GM15510 (cell line): ENCODE results near the gene DAND5.
A peak's percentile ranks its signal among the peaks of the same experiment; 100 is the strongest.

Source experiments
- POLR2A ChIP-seq: IDR thresholded peaks from 3 replicates; pipeline ENCODE4 v1.6.1; 2011; ENCODE audit warnings: borderline replicate concordance; ENCODE audit not compliant: insufficient read length; ENCODE audit errors: extremely low read depth

DAND5 gene

GRCh38 chr19:12953138-12953798 is 16.1 kb upstream of the DAND5 start:
- TF ChIP-seq POLR2A: no peak

DNA sequence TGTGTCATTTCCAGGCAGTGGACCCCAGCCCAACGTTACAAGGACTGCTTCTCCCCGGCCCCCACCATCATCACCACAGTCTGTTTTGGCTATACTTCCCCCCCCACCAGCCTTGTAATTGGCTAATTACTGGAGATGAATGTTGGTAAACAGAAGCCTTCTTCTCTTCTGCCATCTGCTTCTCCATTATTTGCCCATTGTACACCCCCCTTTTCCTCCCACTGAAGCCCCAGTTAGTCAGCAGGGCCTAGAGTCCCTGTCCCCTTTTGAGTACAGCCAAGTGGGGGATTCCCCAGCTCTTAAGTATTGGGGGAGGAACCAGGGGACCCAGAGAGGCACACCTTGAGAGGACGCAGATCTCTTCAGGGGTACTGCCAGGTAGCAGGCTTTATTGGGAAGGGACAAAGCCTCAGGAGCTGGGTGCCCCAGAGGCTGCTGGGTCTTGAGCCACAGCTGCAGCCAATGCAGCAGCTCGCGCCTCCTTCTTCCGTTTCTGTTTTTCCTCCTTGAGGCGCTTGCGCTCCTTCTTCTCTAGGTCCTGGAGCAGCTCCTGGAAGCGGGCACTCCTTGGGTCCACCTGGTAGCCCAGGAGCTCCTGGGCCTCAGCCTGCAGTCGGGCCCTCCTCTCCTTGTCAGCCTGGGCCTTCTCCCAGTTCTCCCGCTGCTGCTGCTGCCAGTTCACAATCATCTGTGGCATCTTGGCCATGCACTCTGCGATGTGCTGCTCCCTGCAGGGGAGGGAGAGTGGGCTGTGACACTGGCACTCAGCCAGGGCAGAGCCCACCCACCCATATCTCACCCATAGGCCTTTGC is 15.4 kb upstream of the DAND5 start:
- TF ChIP-seq POLR2A: no peak

- no peak for TF ChIP-seq POLR2A
Measured at GRCh38 chr19:12954612-12954962, 14.8 kb upstream of the DAND5 start.

- TF ChIP-seq POLR2A: no peak
Measured at GRCh38 chr19:12955996-12956395, 13.4 kb upstream of the DAND5 start.

DNA sequence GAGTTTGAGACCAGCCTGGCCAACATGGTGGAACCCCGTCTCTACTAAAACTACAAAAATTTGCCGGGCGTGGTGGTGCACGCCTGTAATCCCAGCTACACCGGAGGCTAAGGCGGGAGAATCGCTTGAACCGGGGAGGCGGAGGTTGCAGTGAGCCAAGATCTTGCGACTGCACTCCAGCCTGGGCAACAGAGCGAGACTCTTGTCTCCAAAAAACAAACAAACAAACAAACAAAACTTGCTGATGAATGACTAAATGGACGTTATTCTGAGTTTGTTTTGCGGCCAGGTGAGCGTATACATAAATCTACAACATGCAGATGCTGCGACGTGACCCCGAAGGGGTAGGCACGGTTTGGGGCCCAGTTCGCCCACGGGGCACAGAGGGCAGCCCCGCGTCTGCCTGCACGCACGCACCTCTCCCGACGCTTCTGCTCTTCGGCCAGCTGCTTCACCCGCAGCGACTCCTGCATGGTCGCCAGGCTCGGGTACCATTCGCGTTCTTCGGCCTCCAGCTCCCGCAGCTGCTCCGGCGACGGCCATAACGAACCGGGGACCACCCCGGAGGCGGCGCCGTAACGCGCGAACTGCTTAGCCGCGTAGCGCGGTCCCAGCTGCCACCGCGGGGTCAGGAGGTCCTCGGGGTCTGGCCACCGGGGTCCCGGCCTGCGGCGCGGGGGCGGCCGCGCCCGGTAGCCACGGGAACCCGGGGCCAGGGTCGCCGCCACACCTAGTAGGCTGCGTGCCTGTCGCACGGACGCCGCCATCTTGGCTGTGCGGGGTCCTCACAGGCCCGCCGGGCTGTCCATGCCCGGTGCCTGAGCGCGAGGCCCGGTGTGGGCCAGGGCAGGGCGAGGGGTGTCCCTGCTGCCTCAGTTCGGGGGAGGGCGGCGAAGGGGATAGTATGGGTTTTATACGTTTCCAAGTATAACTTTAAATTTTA is 12.7 kb upstream of the DAND5 start, which contains the start of gene GADD45GIP1:
Gene GADD45GIP1 (minus strand): TSS at position 778 of the 943 bp plus-strand sequence. CDS start 11 bp downstream, at position 767.
- TF ChIP-seq POLR2A: peak; percentile 96

DNA sequence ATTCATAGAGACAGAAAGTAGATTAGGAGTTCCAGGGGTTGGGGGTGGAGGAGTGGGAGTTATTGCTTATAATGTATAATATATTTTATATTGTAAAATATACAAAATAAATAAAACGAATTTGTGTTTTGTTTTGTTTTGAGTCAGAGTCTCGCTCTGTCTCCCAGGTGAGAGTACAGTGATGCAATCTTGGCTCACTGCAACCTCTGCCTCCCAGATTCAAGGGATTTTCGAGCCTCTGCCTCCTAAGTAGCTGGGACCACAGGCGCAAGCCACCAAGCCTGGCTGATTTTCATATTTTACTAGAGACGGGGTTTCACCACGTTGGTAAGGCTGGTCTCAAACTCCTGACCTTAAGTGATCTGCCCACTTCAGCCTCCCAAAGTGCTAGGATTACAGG is 9.9 kb upstream of the DAND5 start:
- no peak for TF ChIP-seq POLR2A

DNA sequence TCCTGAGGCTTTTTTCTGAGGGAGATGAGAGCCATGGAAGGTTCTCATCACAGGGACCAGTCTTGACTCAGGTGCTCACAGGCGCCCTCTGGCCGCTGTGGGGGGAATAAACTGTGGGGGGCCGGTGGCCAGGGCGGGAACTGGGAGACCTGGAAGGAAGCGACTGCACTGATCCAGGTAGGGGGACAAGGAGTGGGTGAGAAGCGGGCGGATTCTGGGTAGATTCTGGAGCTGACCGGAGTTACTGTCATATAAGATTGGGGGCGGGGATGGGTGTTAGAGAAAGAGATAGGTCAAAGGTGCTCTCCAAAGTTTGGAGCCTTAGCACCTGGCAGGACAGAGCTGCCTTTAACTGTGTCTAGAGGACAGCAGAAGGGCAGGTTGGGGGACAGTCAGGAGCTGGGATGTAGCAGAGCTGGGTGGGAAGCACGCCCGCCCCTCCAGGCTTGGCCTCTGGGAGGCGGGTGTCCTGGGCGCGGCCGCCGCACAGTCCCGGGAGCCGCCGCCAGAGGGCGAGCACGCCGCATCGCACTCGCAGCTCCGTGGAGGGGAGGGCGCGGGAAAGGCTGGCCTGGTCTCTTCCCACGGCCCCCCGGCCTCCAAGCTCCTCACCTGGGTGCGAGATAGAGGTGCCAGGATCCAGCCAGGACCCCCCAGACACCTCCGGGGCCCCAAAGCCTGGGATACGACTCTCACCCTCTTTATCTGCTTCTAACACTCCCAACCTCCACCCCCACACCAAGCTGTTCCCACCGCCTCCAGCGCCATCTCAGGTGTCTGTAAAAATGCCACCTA is 4.2 kb upstream of the DAND5 start:
- peak; percentile 26 for TF ChIP-seq POLR2A

DNA sequence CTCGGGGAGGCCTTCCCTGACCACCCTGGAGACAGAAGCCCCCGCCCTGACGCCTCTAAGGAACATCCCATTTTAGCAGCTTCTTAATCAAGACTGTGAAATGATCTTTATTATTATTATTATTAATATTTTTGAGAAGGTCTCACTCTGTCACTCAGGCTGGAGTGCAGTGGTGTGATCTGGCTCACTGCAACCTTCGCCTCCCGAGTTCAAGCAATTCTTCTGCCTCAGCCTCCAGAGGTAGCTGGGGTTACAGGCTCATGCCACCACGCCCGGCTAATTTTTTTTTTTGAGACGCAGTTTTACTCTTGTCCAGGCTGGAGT is 3.6 kb upstream of the DAND5 start:
- no peak for TF ChIP-seq POLR2A

DNA sequence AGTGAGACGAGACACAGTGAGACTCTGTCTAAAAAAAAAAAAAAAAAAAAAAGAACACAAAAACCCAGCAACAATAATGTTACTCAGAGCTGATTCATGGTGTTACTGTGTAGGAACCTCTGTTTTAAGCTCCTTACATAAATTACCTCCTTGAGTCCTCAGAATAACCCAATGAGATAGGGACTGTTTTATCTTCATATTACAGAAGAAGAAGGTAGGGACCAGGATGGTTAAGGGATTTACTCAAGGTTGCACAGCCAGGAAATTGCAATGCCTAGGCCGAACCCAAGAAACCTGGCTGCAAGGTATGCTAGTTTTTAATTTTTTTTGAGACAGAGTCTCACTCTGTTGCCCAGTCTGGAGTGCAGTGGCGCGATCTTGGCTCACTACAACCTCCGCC is 1.5 kb upstream of the DAND5 start:
- TF ChIP-seq POLR2A: no peak

- no peak for TF ChIP-seq POLR2A
Measured at GRCh38 chr19:12970070-12970820, 869 bp downstream of the DAND5 start.

GRCh38 chr19:12973236-12973635 is 3.9 kb downstream of the DAND5 start:
- no peak for TF ChIP-seq POLR2A

GRCh38 chr19:12974301-12975220 is 5.2 kb downstream of the DAND5 start:
- TF ChIP-seq POLR2A: no peak
